NCI-H446 (cell line): ENCODE data around the gene RASSF5.
A peak's percentile ranks its signal among the peaks of the same experiment; 100 is the strongest.
"Not testable (repeated sequence)": the region's sequence is repeated elsewhere in the genome, so short reads cannot be mapped to it uniquely, and the experiment has no call there.

Experiments used
- DNase-seq, 2 experiments: peaks; one replicate each; lab custom pipeline; 2025; lab: John Stamatoyannopoulos, UW

The RASSF5 gene

GRCh38 chr1:206586501-206587445 lies 79.4 kb downstream of the RASSF5 start:
- DNase-seq: no peak

- no peak for DNase-seq
Observed at GRCh38 chr1:206587904-206588303, 80.6 kb downstream of the RASSF5 start.

- no peak for DNase-seq
Observed at GRCh38 chr1:206588492-206588891, 81.2 kb downstream of the RASSF5 start.

GRCh38 chr1:206589206-206589605 lies 81.9 kb downstream of the RASSF5 start:
- DNase-seq: no peak

GRCh38 chr1:206590025-206590758 lies 82.9 kb downstream of the RASSF5 start:
- DNase-seq: no peak

- no peak for DNase-seq
Observed at GRCh38 chr1:206591226-206591625, 83.9 kb downstream of the RASSF5 start.

- DNase-seq: no peak
Observed at GRCh38 chr1:206591696-206592095, 84.4 kb downstream of the RASSF5 start.

- DNase-seq: no peak
Observed at GRCh38 chr1:206593351-206593925, 86.1 kb downstream of the RASSF5 start.

GRCh38 chr1:206595581-206596318 lies 88.4 kb downstream of the RASSF5 start:
- no peak for DNase-seq

- DNase-seq: no peak
Observed at GRCh38 chr1:206596319-206596666, 89.0 kb downstream of the RASSF5 start.

GRCh38 chr1:206600527-206600926 lies 93.2 kb downstream of the RASSF5 start:
- no peak for DNase-seq

GRCh38 chr1:206604861-206605260 lies 97.5 kb downstream of the RASSF5 start:
- DNase-seq: no peak

GRCh38 chr1:206606867-206607266 lies 99.5 kb downstream of the RASSF5 start:
- peak in 1 of 2 experiments; percentile 22 for DNase-seq

- DNase-seq: peak in 1 of 2 experiments; percentile 24
Observed at GRCh38 chr1:206608108-206608698, 100.9 kb downstream of the RASSF5 start.

GRCh38 chr1:206609229-206609991 lies 102.1 kb downstream of the RASSF5 start:
- no peak for DNase-seq

GRCh38 chr1:206612129-206612876 lies 105.0 kb downstream of the RASSF5 start, which contains the start of gene EIF2D:
Gene EIF2D, minus strand, starts transcription at chr1:206612465. Its CDS starts 123 bp downstream, at chr1:206612342.
- DNase-seq: peak; percentile 86 to 98

- DNase-seq: not testable (repeated sequence)
Observed at GRCh38 chr1:206626396-206626795, 119.1 kb downstream of the RASSF5 start.

GRCh38 chr1:206628916-206629315 lies 121.6 kb downstream of the RASSF5 start:
- no peak for DNase-seq

- DNase-seq: peak; percentile 89 to 95
Observed at GRCh38 chr1:206631085-206631509, 123.8 kb downstream of the RASSF5 start.

- no peak for DNase-seq
Observed at GRCh38 chr1:206633708-206634121, 126.4 kb downstream of the RASSF5 start.
